OCI-LY3 (cell line): ENCODE measurements around the gene NPHP1.
"Not testable (repeated sequence)": the region's sequence is repeated elsewhere in the genome, so short reads cannot be mapped to it uniquely, and the experiment has no call there.

Experiments used
- H2AFZ ChIP-seq: fragments of 200-600, 300-600 bp; shearing (Covaris generic); 2 replicates; pipeline ENCODE4 v1.6.0; 2014; ENCODE audit warnings: antibody characterized with exemption, low read depth, low read length
- H3K27ac ChIP-seq: fragments of 200-600, 300-600 bp; sonication (generic); 2 replicates; pipeline ENCODE4 v1.5.1; 2014; ENCODE audit warnings: mild to moderate bottlenecking, low read length, moderate library complexity, mixed read lengths
- H3K27me3 ChIP-seq: fragments of 200-600, 300-600 bp; sonication (generic); 2 replicates; pipeline ENCODE4 v1.6.1; 2014; ENCODE audit warnings: low read depth, low read length, mixed read lengths
- H3K36me3 ChIP-seq: fragments of 200-600, 300-600 bp; sonication (generic); replicated peaks from 2 replicates; pipeline ENCODE3; 2014; ENCODE audit warnings: low read depth, low read length, mixed read lengths
- H3K4me1 ChIP-seq: fragments of 300-600, 200-600 bp; sonication (generic); 2 replicates; pipeline ENCODE4 v1.6.1; 2014; ENCODE audit warnings: low read length, mixed read lengths
- H3K4me2 ChIP-seq: fragments of 200-600, 300-600 bp; sonication (generic); 2 replicates; pipeline ENCODE4 v1.6.1; 2014; ENCODE audit warnings: low read length, mixed read lengths
- H3K4me3 ChIP-seq: fragments of 300-600, 200-600 bp; sonication (generic); 2 replicates; pipeline ENCODE4 v1.5.1; 2014; ENCODE audit warnings: antibody characterized with exemption, mild to moderate bottlenecking, low read length, moderate library complexity
- H3K79me2 ChIP-seq: fragments of 300-600, 200-600 bp; shearing (Covaris generic); 2 replicates; pipeline ENCODE4 v1.6.1; 2014; ENCODE audit warnings: mild to moderate bottlenecking, low read length, mixed read lengths
- H3K9ac ChIP-seq: fragments of 300-600, 200-600 bp; shearing (Covaris generic); 2 replicates; pipeline ENCODE4 v1.6.0; 2014; ENCODE audit warnings: mild to moderate bottlenecking, low read length, moderate library complexity
- H3K9me3 ChIP-seq: fragments of 200-600, 300-600 bp; shearing (Covaris generic); 2 replicates; pipeline ENCODE4 v1.6.1; 2014; ENCODE audit warnings: low read length, mixed read lengths; ENCODE audit not compliant: insufficient read depth
- H4K20me1 ChIP-seq: fragments of 200-600, 300-600 bp; sonication (generic); 2 replicates; pipeline ENCODE4 v1.6.1; 2016; ENCODE audit warnings: low read length, mixed read lengths; ENCODE audit not compliant: insufficient read depth
- CTCF ChIP-seq: fragments of 200-600, 300-600 bp; sonication (generic); IDR thresholded peaks from 2 replicates; pipeline ENCODE4 v1.5.1; 2014; ENCODE audit warnings: antibody characterized with exemption, low read length, low read depth
- EZH2phosphoT487 ChIP-seq: fragments of 200-600 bp; shearing (Covaris generic); IDR thresholded peaks from 2 replicates; pipeline ENCODE4 v1.6.1; 2018; ENCODE audit warnings: antibody characterized with exemption, mixed run types, low read depth

NPHP1 gene

GRCh38 chr2:110216199-110216598 lies 11.4 kb upstream of the NPHP1 start:
- no peak overlapping the region for H3K27ac ChIP-seq

GRCh38 chr2:110215566-110216158 lies 10.8 kb upstream of the NPHP1 start:
- no peak overlapping the region for H3K27ac ChIP-seq
- H3K9ac ChIP-seq, result no peak overlapping the region
- H3K27me3 ChIP-seq, result peaks cover 15% of the 10 kb centered on the region
- H2AFZ ChIP-seq, result no peak overlapping the region
- no peaks in the 10 kb centered on the region for H4K20me1 ChIP-seq
- H3K4me1 ChIP-seq, result peaks cover 4% of the 10 kb centered on the region; the same call in 1 of the 2 replicates
- H3K4me3 ChIP-seq, result no peak overlapping the region
- no peak for TF ChIP-seq EZH2phosphoT487
- TF ChIP-seq CTCF, result no peak
- H3K36me3 ChIP-seq, result no peaks in the 10 kb centered on the region
- H3K79me2 ChIP-seq, result peaks cover 17% of the 10 kb centered on the region
- no peak overlapping the region for H3K4me2 ChIP-seq
- no peaks in the 10 kb centered on the region for H3K9me3 ChIP-seq

More at GRCh38 chr2:110216199-110216598, 11.4 kb upstream of the NPHP1 start:
- Histone ChIP-seq H3K4me3 (no peak overlapping the region), H3K79me2 (peaks cover 11% of the 10 kb centered on the region), H2AFZ (no peak overlapping the region), H4K20me1 (no peaks in the 10 kb centered on the region), H3K27me3 (peaks cover 19% of the 10 kb centered on the region), H3K9ac (no peak overlapping the region), H3K4me1 (peaks cover under 1% of the 10 kb centered on the region; the same call in 1 of the 2 replicates), H3K36me3 (no peaks in the 10 kb centered on the region), H3K4me2 (no peak overlapping the region), H3K9me3 (no peaks in the 10 kb centered on the region)
- no peak for TF ChIP-seq EZH2phosphoT487
- no peak for TF ChIP-seq CTCF

- H3K4me2 ChIP-seq, result no peak overlapping the region
- peaks cover 2% of the 10 kb centered on the region for H3K36me3 ChIP-seq
- H3K4me3 ChIP-seq, result no peak overlapping the region
- peaks cover 17% of the 10 kb centered on the region for H3K79me2 ChIP-seq
- H3K9me3 ChIP-seq, result no peaks in the 10 kb centered on the region
- no peak for TF ChIP-seq EZH2phosphoT487
- no peak for TF ChIP-seq CTCF
- no peak overlapping the region for H3K27ac ChIP-seq
- peaks cover 4% of the 10 kb centered on the region; the same call in 1 of the 2 replicates for H3K4me1 ChIP-seq
- peaks cover 15% of the 10 kb centered on the region for H3K27me3 ChIP-seq
- no peaks in the 10 kb centered on the region for H4K20me1 ChIP-seq
- H3K9ac ChIP-seq, result no peak overlapping the region
- no peak overlapping the region for H2AFZ ChIP-seq
Observed at GRCh38 chr2:110215091-110215490, 10.3 kb upstream of the NPHP1 start.

- H3K27ac ChIP-seq, H4K20me1 ChIP-seq, H3K4me1 ChIP-seq, H3K4me3 ChIP-seq, H3K9me3 ChIP-seq, H3K4me2 ChIP-seq, H3K9ac ChIP-seq, H2AFZ ChIP-seq, H3K36me3 ChIP-seq: not testable (repeated sequence)
- Histone ChIP-seq H3K79me2 (peaks cover 17% of the 10 kb centered on the region), H3K27me3 (peaks cover 15% of the 10 kb centered on the region)
Observed at GRCh38 chr2:110213522-110213921, 8.7 kb upstream of the NPHP1 start.
